ENCODE results near the gene TPSD1. TPM values are rescaled to one million over a fixed set of nuclear protein-coding genes. Genes with fewer than 3 reads are reported as not detected.

TPSD1 gene
- total and polyA plus RNA-seq, 2 experiments from 2014 or later, result 0.17 TPM; not detected in 1

DNA sequence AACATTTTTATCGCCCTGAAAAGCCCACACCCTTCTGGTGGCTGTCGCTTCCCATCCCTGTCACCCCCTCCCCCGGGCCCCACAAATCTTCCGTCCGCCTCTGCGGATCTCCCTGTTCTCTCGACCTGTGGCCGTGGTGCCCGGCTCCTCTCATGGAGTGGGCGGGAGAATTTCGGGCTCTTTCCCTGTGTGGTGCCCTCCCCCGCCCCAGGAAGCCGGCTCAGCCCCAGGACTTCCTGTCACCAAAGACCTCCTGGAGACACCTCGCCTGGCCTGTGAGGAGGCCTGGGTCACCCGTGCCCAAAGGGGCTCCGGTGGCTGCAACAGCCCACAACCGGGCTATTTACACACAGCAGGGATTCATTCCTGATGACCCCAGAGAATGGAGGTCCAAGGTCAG is 27.4 kb downstream of the TPSD1 start:
- H3K4me1 Mint-ChIP-seq, result peaks cover 17% of the 10 kb centered on the region
- ATAC-seq (no peak; the same call in 2 of the 3 replicates), DNase-seq (ENCODE audit: low spot score) (no peak)
- peaks cover 13% of the 10 kb centered on the region; the same call in 1 of the 2 replicates for H3K4me1 ChIP-seq (ENCODE audit: insufficient read depth)
- H3K36me3 Mint-ChIP-seq (ENCODE audit: low read depth), result no peaks in the 10 kb centered on the region
- H3K36me3 ChIP-seq (ENCODE audit: insufficient read depth), result no peaks in the 10 kb centered on the region
- H3F3A ChIP-seq (replicated peaks; ENCODE audit: low read depth), result no peaks in the 10 kb centered on the region
- no peaks in the 10 kb centered on the region for H3K27me3 ChIP-seq (ENCODE audit: insufficient read depth)
- no peaks in the 10 kb centered on the region for H3K79me2 ChIP-seq (replicated peaks; ENCODE audit: insufficient read depth)
- no peak overlapping the region for H3K27ac ChIP-seq (ENCODE audit: low read depth)
- TF ChIP-seq POLR2AphosphoS5 (IDR thresholded peaks at IDR 0.05; ENCODE audit: low read depth), result no peak
- TF ChIP-seq NANOG (IDR thresholded peaks at IDR 0.05; ENCODE audit: borderline replicate concordance), result no peak
- TF ChIP-seq, protein P1, sequence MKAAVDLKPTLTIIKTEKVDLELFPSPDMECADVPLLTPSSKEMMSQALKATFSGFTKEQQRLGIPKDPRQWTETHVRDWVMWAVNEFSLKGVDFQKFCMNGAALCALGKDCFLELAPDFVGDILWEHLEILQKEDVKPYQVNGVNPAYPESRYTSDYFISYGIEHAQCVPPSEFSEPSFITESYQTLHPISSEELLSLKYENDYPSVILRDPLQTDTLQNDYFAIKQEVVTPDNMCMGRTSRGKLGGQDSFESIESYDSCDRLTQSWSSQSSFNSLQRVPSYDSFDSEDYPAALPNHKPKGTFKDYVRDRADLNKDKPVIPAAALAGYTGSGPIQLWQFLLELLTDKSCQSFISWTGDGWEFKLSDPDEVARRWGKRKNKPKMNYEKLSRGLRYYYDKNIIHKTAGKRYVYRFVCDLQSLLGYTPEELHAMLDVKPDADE (IDR thresholded peaks at IDR 0.05), result 0 out of 2 replicates have a peak, but pooled peaks have one; percentile 22
- H3K4me3 ChIP-seq, result no peak overlapping the region
- H2AFZ ChIP-seq, result no peak overlapping the region; the same call in 1 of the 2 replicates
- H3K9me2 ChIP-seq (ENCODE audit: insufficient read depth), result no peaks in the 10 kb centered on the region
- no peaks in the 10 kb centered on the region for H4K20me1 ChIP-seq (replicated peaks; ENCODE audit: insufficient read depth)
- peaks cover 21% of the 10 kb centered on the region for H3K27me3 Mint-ChIP-seq (ENCODE audit: insufficient read depth, low read depth, poor library complexity)
- H3K27ac Mint-ChIP-seq, result no peak overlapping the region
- H3K9me3 Mint-ChIP-seq, result no peaks in the 10 kb centered on the region
- no peak overlapping the region for H3K4me3 Mint-ChIP-seq
- H3K4me2 ChIP-seq, result peak overlapping the region; percentile 60; the same call in 1 of the 2 replicates

DNA sequence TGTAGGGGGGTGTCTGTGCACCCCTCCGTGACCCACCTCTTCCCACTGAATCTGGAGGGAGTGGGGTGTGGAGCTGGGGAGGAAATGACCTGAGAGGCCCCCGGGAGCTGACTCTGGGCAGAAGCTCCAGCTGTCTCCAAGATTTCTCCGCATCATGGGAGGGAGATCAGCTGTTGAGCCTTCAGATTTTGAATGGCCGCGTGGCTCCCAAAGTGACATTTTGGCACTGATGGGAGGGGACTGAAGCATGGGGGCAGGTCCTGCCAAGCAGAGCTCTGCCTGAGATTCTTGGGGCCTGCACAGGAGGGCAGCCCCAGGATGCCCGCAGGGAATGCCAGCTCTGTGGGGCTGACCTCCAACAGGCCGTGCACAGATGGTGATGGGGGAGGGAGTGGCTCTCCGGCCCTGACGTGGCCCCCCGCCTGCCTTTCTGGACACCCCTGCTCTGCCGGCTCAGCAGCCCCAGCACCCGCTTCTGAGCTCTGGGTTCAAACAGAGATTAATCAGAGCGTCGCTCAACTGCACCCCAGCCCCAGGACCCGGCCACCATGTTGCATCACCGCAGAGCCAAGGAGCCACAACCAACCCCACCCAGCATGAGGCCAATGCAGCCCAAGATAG is 28.2 kb downstream of the TPSD1 start:
- Histone ChIP-seq H3K4me3 (no peak overlapping the region), H4K20me1 (replicated peaks; ENCODE audit: insufficient read depth) (no peaks in the 10 kb centered on the region), H3K27ac (ENCODE audit: low read depth) (no peak overlapping the region), H3K4me1 (ENCODE audit: insufficient read depth) (peaks cover 8% of the 10 kb centered on the region; the same call in 1 of the 2 replicates), H3F3A (replicated peaks; ENCODE audit: low read depth) (no peaks in the 10 kb centered on the region), H3K36me3 (ENCODE audit: insufficient read depth) (no peaks in the 10 kb centered on the region), H3K79me2 (replicated peaks; ENCODE audit: insufficient read depth) (no peaks in the 10 kb centered on the region), H3K9me2 (ENCODE audit: insufficient read depth) (no peaks in the 10 kb centered on the region), H3K4me2 (no peak overlapping the region), H3K27me3 (ENCODE audit: insufficient read depth) (peaks cover 6% of the 10 kb centered on the region; the same call in 1 of the 2 replicates), H2AFZ (no peak overlapping the region)
- Mint-ChIP-seq H3K36me3 (ENCODE audit: low read depth) (no peaks in the 10 kb centered on the region), H3K9me3 (no peaks in the 10 kb centered on the region), H3K27ac (no peak overlapping the region; the same call in 1 of the 2 replicates), H3K4me3 (no peak overlapping the region), H3K27me3 (ENCODE audit: insufficient read depth, low read depth, poor library complexity) (peaks cover 23% of the 10 kb centered on the region), H3K4me1 (peaks cover 17% of the 10 kb centered on the region)
- DNase-seq (ENCODE audit: low spot score), result no peak
- ATAC-seq, result no peak
- TF ChIP-seq POLR2AphosphoS5 (IDR thresholded peaks at IDR 0.05; ENCODE audit: low read depth), result no peak
- TF ChIP-seq EZH2 (IDR thresholded peaks at IDR 0.05; ENCODE audit: low read depth, unreplicated experiment), result no peak
- no peak for TF ChIP-seq NANOG (IDR thresholded peaks at IDR 0.05; ENCODE audit: borderline replicate concordance)
- TF ChIP-seq ZNF331 (CRISPR knock-in tag; IDR thresholded peaks at IDR 0.05; ENCODE audit: low read depth), result no peak
- no peak for TF ChIP-seq EZH2phosphoT487 (IDR thresholded peaks at IDR 0.05; ENCODE audit: unreplicated experiment)
- TF ChIP-seq, protein P2, sequence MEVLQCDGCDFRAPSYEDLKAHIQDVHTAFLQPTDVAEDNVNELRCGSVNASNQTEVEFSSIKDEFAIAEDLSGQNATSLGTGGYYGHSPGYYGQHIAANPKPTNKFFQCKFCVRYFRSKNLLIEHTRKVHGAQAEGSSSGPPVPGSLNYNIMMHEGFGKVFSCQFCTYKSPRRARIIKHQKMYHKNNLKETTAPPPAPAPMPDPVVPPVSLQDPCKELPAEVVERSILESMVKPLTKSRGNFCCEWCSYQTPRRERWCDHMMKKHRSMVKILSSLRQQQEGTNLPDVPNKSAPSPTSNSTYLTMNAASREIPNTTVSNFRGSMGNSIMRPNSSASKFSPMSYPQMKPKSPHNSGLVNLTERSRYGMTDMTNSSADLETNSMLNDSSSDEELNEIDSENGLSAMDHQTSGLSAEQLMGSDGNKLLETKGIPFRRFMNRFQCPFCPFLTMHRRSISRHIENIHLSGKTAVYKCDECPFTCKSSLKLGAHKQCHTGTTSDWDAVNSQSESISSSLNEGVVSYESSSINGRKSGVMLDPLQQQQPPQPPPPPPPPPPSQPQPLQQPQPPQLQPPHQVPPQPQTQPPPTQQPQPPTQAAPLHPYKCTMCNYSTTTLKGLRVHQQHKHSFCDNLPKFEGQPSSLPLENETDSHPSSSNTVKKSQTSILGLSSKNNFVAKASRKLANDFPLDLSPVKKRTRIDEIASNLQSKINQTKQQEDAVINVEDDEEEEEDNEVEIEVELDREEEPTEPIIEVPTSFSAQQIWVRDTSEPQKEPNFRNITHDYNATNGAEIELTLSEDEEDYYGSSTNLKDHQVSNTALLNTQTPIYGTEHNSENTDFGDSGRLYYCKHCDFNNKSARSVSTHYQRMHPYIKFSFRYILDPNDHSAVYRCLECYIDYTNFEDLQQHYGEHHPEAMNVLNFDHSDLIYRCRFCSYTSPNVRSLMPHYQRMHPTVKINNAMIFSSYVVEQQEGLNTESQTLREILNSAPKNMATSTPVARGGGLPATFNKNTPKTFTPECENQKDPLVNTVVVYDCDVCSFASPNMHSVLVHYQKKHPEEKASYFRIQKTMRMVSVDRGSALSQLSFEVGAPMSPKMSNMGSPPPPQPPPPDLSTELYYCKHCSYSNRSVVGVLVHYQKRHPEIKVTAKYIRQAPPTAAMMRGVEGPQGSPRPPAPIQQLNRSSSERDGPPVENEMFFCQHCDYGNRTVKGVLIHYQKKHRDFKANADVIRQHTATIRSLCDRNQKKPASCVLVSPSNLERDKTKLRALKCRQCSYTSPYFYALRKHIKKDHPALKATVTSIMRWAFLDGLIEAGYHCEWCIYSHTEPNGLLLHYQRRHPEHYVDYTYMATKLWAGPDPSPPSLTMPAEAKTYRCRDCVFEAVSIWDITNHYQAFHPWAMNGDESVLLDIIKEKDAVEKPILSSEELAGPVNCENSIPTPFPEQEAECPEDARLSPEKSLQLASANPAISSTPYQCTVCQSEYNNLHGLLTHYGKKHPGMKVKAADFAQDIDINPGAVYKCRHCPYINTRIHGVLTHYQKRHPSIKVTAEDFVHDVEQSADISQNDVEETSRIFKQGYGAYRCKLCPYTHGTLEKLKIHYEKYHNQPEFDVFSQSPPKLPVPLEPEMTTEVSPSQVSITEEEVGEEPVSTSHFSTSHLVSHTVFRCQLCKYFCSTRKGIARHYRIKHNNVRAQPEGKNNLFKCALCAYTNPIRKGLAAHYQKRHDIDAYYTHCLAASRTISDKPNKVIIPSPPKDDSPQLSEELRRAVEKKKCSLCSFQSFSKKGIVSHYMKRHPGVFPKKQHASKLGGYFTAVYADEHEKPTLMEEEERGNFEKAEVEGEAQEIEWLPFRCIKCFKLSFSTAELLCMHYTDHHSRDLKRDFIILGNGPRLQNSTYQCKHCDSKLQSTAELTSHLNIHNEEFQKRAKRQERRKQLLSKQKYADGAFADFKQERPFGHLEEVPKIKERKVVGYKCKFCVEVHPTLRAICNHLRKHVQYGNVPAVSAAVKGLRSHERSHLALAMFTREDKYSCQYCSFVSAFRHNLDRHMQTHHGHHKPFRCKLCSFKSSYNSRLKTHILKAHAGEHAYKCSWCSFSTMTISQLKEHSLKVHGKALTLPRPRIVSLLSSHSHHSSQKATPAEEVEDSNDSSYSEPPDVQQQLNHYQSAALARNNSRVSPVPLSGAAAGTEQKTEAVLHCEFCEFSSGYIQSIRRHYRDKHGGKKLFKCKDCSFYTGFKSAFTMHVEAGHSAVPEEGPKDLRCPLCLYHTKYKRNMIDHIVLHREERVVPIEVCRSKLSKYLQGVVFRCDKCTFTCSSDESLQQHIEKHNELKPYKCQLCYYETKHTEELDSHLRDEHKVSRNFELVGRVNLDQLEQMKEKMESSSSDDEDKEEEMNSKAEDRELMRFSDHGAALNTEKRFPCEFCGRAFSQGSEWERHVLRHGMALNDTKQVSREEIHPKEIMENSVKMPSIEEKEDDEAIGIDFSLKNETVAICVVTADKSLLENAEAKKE (CRISPR knock-in tag; IDR thresholded peaks at IDR 0.05), result no peak
- TF ChIP-seq, protein P1 (IDR thresholded peaks at IDR 0.05), result no peak
- no peak for TF ChIP-seq CREB1 (CRISPR knock-in tag; IDR thresholded peaks at IDR 0.05; ENCODE audit: low read depth)
